Choroid plexus epithelial cell (primary cell): Measurements from ENCODE around the gene DNAI7.

Experiments used
- DNase-seq: peaks from one replicate; pipeline ENCODE4 v3.0.0-alpha.2; 2010; ENCODE audit warnings: low read depth
- H3K4me3 ChIP-seq: 2 replicates; pipeline ENCODE4 v1.5.1; 2011; ENCODE audit warnings: low read depth, mild to moderate bottlenecking, control low read depth, low read length, moderate library complexity
- TF ChIP-seq, protein P1 (sequence below): conservative IDR thresholded peaks from 2 replicates; pipeline ENCODE4 v1.5.1; 2011; ENCODE audit warnings: low read depth, mild to moderate bottlenecking, control low read depth, inconsistent platforms, low read length, moderate library complexity

The DNAI7 gene

GRCh38 chr12:25236190-25236589 is 41.2 kb upstream of the DNAI7 start:
- TF ChIP-seq, protein P1, sequence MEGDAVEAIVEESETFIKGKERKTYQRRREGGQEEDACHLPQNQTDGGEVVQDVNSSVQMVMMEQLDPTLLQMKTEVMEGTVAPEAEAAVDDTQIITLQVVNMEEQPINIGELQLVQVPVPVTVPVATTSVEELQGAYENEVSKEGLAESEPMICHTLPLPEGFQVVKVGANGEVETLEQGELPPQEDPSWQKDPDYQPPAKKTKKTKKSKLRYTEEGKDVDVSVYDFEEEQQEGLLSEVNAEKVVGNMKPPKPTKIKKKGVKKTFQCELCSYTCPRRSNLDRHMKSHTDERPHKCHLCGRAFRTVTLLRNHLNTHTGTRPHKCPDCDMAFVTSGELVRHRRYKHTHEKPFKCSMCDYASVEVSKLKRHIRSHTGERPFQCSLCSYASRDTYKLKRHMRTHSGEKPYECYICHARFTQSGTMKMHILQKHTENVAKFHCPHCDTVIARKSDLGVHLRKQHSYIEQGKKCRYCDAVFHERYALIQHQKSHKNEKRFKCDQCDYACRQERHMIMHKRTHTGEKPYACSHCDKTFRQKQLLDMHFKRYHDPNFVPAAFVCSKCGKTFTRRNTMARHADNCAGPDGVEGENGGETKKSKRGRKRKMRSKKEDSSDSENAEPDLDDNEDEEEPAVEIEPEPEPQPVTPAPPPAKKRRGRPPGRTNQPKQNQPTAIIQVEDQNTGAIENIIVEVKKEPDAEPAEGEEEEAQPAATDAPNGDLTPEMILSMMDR = no peak
- peak; percentile 23 for DNase-seq
- no peak overlapping the region for H3K4me3 ChIP-seq

DNA sequence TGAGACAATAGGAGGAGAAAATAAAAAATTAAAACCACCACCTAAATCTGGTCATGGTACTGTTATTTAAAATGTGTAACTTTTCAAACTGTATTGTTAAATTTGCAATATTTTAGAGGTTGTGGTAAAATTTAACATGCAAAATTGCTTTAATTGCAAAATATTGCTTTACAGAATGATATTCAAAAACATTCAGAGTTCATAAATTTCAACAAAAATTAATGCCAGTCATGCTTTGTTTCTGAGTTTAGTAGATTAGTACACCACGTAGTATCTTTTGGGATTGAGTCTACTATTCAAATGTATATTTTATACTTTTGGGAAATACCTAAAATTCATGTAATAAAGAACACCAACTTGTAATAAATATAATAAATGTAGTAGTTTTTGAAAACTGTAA is 18.4 kb upstream of the DNAI7 start:
- TF ChIP-seq, protein P1 = no peak
- no peak for DNase-seq
- no peak overlapping the region for H3K4me3 ChIP-seq

DNA sequence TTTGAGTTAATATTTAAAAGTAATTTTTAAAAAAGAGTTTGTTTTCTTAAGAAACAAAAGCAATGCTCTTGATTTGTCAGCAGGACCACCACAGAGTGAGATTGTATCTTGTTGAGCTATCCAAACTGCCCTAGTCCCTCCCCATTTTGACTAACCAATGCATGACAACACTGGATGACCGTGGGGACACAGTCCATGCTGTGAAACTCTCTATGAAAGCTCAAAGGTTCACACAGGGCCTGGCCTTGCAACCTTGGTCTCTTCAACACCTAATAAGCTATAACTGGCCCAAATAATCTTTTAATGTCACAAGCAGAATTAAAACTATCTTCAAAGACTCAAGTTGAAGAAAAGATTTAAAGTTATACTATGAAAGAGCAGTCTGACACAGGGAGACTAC is 13.6 kb upstream of the DNAI7 start:
- H3K4me3 ChIP-seq = no peak overlapping the region
- no peak for DNase-seq
- TF ChIP-seq, protein P1 = no peak

DNA sequence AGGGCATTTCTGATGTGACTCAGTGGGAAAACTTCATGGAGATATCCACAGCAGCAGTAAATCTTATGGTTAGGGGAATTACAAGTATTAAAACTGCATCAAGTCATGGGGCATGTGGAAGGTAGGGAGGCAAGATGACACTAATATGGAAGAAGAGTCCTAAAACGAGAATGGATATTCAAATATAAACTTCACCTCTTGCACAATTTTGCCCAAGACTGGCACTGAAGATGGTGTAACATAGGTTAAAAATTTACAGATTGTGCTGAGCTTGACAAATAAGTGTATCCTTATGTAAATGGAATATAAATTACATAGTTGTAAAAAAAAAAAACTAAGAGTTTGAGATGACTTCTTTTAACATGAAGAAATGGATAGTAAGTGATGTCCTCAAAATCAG is 12.9 kb upstream of the DNAI7 start:
- DNase-seq = no peak
- TF ChIP-seq, protein P1 = no peak
- H3K4me3 ChIP-seq = no peak overlapping the region

DNA sequence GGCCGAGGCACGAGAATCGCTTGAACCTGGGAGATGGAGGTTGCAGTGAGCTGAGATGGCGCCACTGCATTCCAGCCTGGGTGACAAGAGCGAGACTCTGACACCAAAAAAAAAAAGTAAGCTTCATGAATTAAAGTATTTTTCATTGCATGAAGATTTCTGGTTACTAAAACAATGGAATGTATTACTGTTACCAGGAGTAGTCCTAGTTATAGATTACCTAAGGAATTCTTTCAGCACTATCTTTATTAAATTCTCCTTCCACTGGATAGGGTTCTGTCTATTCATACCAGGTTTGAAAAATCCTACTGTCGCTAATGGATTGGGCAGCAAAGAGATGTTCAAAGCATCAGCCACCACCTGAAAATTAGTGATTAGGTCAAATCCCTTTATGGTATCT is 12.5 kb upstream of the DNAI7 start:
- no peak overlapping the region for H3K4me3 ChIP-seq
- TF ChIP-seq, protein P1 = no peak

GRCh38 chr12:25202137-25202536 is 7.2 kb upstream of the DNAI7 start:
- no peak overlapping the region for H3K4me3 ChIP-seq
- DNase-seq = no peak

More for the DNA sequence above, 12.5 kb upstream of the DNAI7 start:
- no peak for DNase-seq

GRCh38 chr12:25200703-25201102 is 5.7 kb upstream of the DNAI7 start:
- H3K4me3 ChIP-seq = no peak overlapping the region
- DNase-seq = peak; percentile 37
- TF ChIP-seq, protein P1 = no peak

More at GRCh38 chr12:25202137-25202536, 7.2 kb upstream of the DNAI7 start:
- TF ChIP-seq, protein P1 = no peak
